Fibroblast of mammary gland (primary cell): ENCODE results near the gene USP9X.
A peak's percentile ranks its signal among the peaks of the same experiment; 100 is the strongest.
"Not testable (repeated sequence)": the region's sequence is repeated elsewhere in the genome, so short reads cannot be mapped to it uniquely, and the experiment has no call there.

Experiments
- DNase-seq: peaks from one replicate; pipeline ENCODE4 v3.0.0-alpha.2; 2010; ENCODE audit warnings: low read depth
- H3K4me3 ChIP-seq: 2 replicates; pipeline ENCODE4 v1.5.1; 2011; ENCODE audit warnings: low read depth, mild to moderate bottlenecking, low read length, moderate library complexity; ENCODE audit not compliant: control insufficient read depth
- CTCF ChIP-seq: conservative IDR thresholded peaks from 2 replicates; pipeline ENCODE4 v1.5.1; 2011; ENCODE audit warnings: low read depth, low read length, inconsistent platforms; ENCODE audit not compliant: control insufficient read depth, insufficient read depth

The USP9X gene

DNA sequence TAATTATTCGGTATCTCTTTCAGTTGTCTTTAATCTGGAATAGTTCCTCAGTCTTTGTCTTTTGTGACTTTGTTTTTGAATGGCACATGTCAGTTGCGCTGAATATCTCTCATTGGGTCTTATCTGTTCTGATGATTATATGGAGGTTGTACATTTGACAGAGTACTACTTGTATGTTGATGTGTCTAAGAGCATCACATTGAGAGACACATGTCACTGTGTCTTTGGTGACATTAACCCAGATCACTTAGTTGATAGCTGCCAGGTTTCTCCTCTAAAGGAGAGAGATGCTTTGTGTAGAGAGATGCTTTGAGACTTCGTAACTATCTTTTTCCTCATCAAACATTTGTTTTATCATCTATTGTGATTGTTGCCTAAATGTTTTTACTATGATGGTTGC is 92.1 kb downstream of the USP9X start:
- no peak overlapping the region for H3K4me3 ChIP-seq
- no peak for DNase-seq
- TF ChIP-seq CTCF = no peak

- TF ChIP-seq CTCF = no peak
- DNase-seq = no peak
- H3K4me3 ChIP-seq = no peak overlapping the region
Observed at GRCh38 chrX:41178201-41178600, 93.0 kb downstream of the USP9X start.

DNA sequence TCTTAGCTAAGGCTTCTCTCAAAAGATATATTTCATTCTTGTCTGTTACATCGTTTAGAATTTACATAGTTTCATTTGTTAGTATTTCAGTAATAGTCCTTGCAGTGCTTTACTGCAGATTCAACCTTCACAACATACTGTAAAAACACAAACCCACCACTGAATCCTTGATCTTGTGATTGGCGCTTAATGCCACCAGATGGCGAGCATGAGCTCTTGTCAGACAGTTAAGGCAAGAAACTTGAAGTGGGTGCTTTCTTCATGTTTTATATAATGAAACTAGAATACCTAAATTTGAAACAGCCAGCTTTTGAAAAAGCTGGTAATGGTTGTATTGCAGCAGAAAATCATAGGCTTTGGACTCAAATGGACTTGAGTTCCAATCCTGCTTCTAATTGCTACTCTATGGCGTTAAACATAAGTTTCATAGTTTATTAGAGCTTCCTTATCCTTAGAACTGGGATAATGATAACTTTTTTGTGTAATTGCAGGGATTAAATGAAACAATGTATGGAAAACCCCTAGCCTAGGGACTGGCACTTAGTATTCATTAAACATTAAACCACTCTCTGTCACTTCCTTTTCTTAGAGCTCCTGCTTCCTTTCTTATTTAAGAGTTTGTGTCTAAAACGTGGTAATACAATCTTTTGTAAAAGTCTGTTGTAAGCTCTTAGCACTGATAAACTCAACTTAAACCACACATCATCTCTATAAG is 95.1 kb downstream of the USP9X start:
- H3K4me3 ChIP-seq = no peak overlapping the region
- DNase-seq = peak; percentile 72

GRCh38 chrX:41184312-41184711 is 99.1 kb downstream of the USP9X start:
- TF ChIP-seq CTCF = no peak
- no peak overlapping the region for H3K4me3 ChIP-seq
- DNase-seq = no peak

More for the DNA sequence above, 95.1 kb downstream of the USP9X start:
- TF ChIP-seq CTCF = peak; percentile 88

- DNase-seq, H3K4me3 ChIP-seq: not testable (repeated sequence)
Observed at GRCh38 chrX:41186946-41187345, 101.7 kb downstream of the USP9X start.

DNA sequence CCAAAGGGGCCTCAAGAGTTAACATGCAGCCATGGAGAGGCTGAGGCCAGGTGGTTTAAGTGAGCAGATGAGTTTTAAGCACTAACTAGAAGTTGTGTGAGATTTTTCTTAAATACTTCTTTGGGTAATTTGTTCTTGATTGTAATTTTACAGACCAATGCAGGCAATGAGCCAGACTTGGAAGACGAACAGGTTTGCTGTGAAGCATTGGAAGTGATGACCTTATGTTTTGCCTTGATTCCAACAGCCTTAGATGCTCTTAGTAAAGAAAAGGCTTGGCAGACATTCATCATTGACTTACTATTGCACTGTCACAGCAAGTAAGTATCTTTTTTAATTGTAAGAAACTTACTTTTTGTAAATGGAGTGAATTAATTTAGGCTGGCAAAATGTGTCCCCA is 103.9 kb downstream of the USP9X start:
- no peak for DNase-seq
- TF ChIP-seq CTCF = no peak
- no peak overlapping the region for H3K4me3 ChIP-seq

- no peak for TF ChIP-seq CTCF
- H3K4me3 ChIP-seq = no peak overlapping the region
Observed at GRCh38 chrX:41192880-41193279, 107.6 kb downstream of the USP9X start.

More at GRCh38 chrX:41192880-41193279, 107.6 kb downstream of the USP9X start:
- DNase-seq = no peak
